Activated CD8-positive, alpha-beta T cell treated with anti-CD3 and anti-CD28 coated beads, Interleukin-2, amount 10 ng/mL, durations not matched to agents 7 days and 5 days (primary cell): ENCODE data around the gene NR2C2. TPM values are rescaled to one million over a fixed set of nuclear protein-coding genes. Genes with fewer than 3 reads are reported as not detected.

Experiments used
- ATAC-seq: fragments of 150-1000 bp; cut with Tn5 transposase; one replicate; pipeline ENCODE4 v1.10.0; 2021; ENCODE audit warnings: moderate library complexity
- CTCF ChIA-PET: fragments of 350-600 bp; sonication (Branson Sonifier 250); formaldehyde crosslinking; loops from one replicate; lab custom pipeline; 2021; ENCODE audit warnings: antibody characterized with exemption; lab: Charles Lee
- POLR2A ChIA-PET: fragments of 350-600 bp; sonication (Branson Sonifier 250); formaldehyde crosslinking; loops from one replicate; lab custom pipeline; 2021; ENCODE audit warnings: antibody characterized with exemption; lab: Charles Lee
- DNase-seq: peaks from one replicate; pipeline ENCODE4 v3.0.0-alpha.2; 2020
- H3K27ac Mint-ChIP-seq: one replicate; pipeline ENCODE4 v1.8.0; 2021; ENCODE audit warnings: mild to moderate bottlenecking, mixed read lengths
- H3K27me3 Mint-ChIP-seq: one replicate; pipeline ENCODE4 v1.8.0; 2021; ENCODE audit warnings: low read depth, mixed read lengths
- H3K36me3 Mint-ChIP-seq: one replicate; pipeline ENCODE4 v1.8.0; 2021; ENCODE audit warnings: low read depth, mixed read lengths
- H3K4me1 Mint-ChIP-seq: one replicate; pipeline ENCODE4 v1.8.0; 2021; ENCODE audit warnings: low read depth, mixed read lengths
- H3K4me3 Mint-ChIP-seq: one replicate; pipeline ENCODE4 v1.8.0; 2021; ENCODE audit warnings: mild to moderate bottlenecking, mixed read lengths
- H3K9me3 Mint-ChIP-seq: one replicate; pipeline ENCODE4 v1.8.0; 2022; ENCODE audit warnings: mixed read lengths; ENCODE audit not compliant: insufficient read depth
- total RNA-seq, 2 experiments: library from RNA; stranded (reverse); gene quantifications; one replicate each; pipeline ENCODE4 v1.2.3, GENCODE V29; 2021

NR2C2 gene
- total RNA-seq, 2 experiments from 2014 or later = 57.4 to 59.6 TPM

GRCh38 chr3:14946236-14946635, 1.1 kb upstream of the NR2C2 start:
- peaks cover 60% of the 10 kb centered on the region for H3K36me3 Mint-ChIP-seq
- peak overlapping the region; percentile 96 for H3K4me3 Mint-ChIP-seq
- POLR2A ChIA-PET = interaction anchor here (0.6 to 1.5 kb wide), 6 partner anchors 10 to 1529 kb away, joined by 3 to 8 read pairs (median 3); partner anchors contain the start of genes CCDC174, MRPS25 and RBSN
- peak overlapping the region; percentile 88 for H3K27ac Mint-ChIP-seq
- CTCF ChIA-PET = interaction anchor here (1.0 to 1.1 kb wide), 2 partner anchors 12 to 20 kb away, joined by 3 to 4 read pairs; no protein-coding TSS in a partner anchor
- DNase-seq (no peak), ATAC-seq (no peak)
- no peaks in the 10 kb centered on the region for H3K27me3 Mint-ChIP-seq
- H3K4me1 Mint-ChIP-seq = peaks cover 47% of the 10 kb centered on the region
- no peaks in the 10 kb centered on the region for H3K9me3 Mint-ChIP-seq

- Mint-ChIP-seq H3K4me1 (peaks cover 47% of the 10 kb centered on the region), H3K27me3 (no peaks in the 10 kb centered on the region), H3K9me3 (no peaks in the 10 kb centered on the region), H3K4me3 (peak overlapping the region; percentile 96), H3K27ac (peak overlapping the region; percentile 88), H3K36me3 (peaks cover 63% of the 10 kb centered on the region)
- ATAC-seq (no peak), DNase-seq (no peak)
- CTCF ChIA-PET = interaction anchor here (1.0 kb wide), 1 partner anchor 12 kb away, joined by 3 read pairs; no protein-coding TSS in a partner anchor
- POLR2A ChIA-PET = interaction anchor here (0.6 to 1.5 kb wide), 8 partner anchors 9 to 1530 kb away, joined by 3 to 8 read pairs (median 3); partner anchors contain the start of genes CCDC174, MRPS25 and RBSN
Observed at GRCh38 chr3:14946739-14947099, 664 bp upstream of the NR2C2 start.

- ChIA-PET CTCF (interaction anchor here (1.0 to 1.5 kb wide), 2 partner anchors 11 to 32 kb away, joined by 3 to 4 read pairs; no protein-coding TSS in a partner anchor), POLR2A (interaction anchor here (0.6 to 1.5 kb wide), 10 partner anchors 9 to 323 kb away, joined by 3 to 8 read pairs (median 4); partner anchors contain the start of genes CCDC174, MRPS25 and RBSN)
- H3K27me3 Mint-ChIP-seq = no peaks in the 10 kb centered on the region
- H3K27ac Mint-ChIP-seq = peak overlapping the region; percentile 98
- H3K9me3 Mint-ChIP-seq = no peaks in the 10 kb centered on the region
- peak overlapping the region; percentile 92 for H3K4me3 Mint-ChIP-seq
- peaks cover 68% of the 10 kb centered on the region for H3K36me3 Mint-ChIP-seq
- peak; percentile 96 for DNase-seq
- H3K4me1 Mint-ChIP-seq = peaks cover 49% of the 10 kb centered on the region
- peak; percentile 95 for ATAC-seq
Observed at GRCh38 chr3:14947886-14948608, 664 bp downstream of the NR2C2 start.

- ChIA-PET CTCF (interaction anchor here (1.0 to 1.6 kb wide), 3 partner anchors 10 to 31 kb away, joined by 3 to 4 read pairs (median 3); no protein-coding TSS in a partner anchor), POLR2A (interaction anchor here (0.6 to 1.5 kb wide), 9 partner anchors 8 to 322 kb away, joined by 3 to 7 read pairs (median 3); partner anchors contain the start of genes CCDC174, MRPS25 and RBSN)
- ATAC-seq (no peak), DNase-seq (no peak)
- Mint-ChIP-seq H3K27ac (peak overlapping the region; percentile 98), H3K27me3 (no peaks in the 10 kb centered on the region), H3K36me3 (peaks cover 62% of the 10 kb centered on the region), H3K4me3 (peak overlapping the region; percentile 92), H3K4me1 (peaks cover 46% of the 10 kb centered on the region), H3K9me3 (no peaks in the 10 kb centered on the region)
Observed at GRCh38 chr3:14948609-14949038, 1.2 kb downstream of the NR2C2 start.

GRCh38 chr3:14949126-14949525, 1.7 kb downstream of the NR2C2 start:
- POLR2A ChIA-PET = interaction anchor here (0.7 to 1.5 kb wide), 6 partner anchors 8 to 298 kb away, joined by 3 to 7 read pairs (median 4); partner anchors contain the start of genes CCDC174, MRPS25 and RBSN
- no peak for ATAC-seq
- peaks cover 41% of the 10 kb centered on the region for H3K4me1 Mint-ChIP-seq
- no peaks in the 10 kb centered on the region for H3K27me3 Mint-ChIP-seq
- DNase-seq = no peak
- peaks cover 57% of the 10 kb centered on the region for H3K36me3 Mint-ChIP-seq
- peak overlapping the region; percentile 92 for H3K4me3 Mint-ChIP-seq
- CTCF ChIA-PET = interaction anchor here (1.5 to 1.6 kb wide), 2 partner anchors 10 to 15 kb away, joined by 3 to 4 read pairs; no protein-coding TSS in a partner anchor
- peak overlapping the region; percentile 98 for H3K27ac Mint-ChIP-seq
- no peaks in the 10 kb centered on the region for H3K9me3 Mint-ChIP-seq

- H3K27ac Mint-ChIP-seq = no peak overlapping the region
- peaks cover 47% of the 10 kb centered on the region for H3K36me3 Mint-ChIP-seq
- no peaks in the 10 kb centered on the region for H3K27me3 Mint-ChIP-seq
- DNase-seq (no peak), ATAC-seq (no peak)
- H3K4me1 Mint-ChIP-seq = peaks cover 39% of the 10 kb centered on the region
- H3K4me3 Mint-ChIP-seq = no peak overlapping the region
- H3K9me3 Mint-ChIP-seq = no peaks in the 10 kb centered on the region
- CTCF ChIA-PET = interaction anchor here (1.6 kb wide), 1 partner anchor 14 kb away, joined by 3 read pairs; no protein-coding TSS in a partner anchor
- POLR2A ChIA-PET = interaction anchor here (1.5 kb wide), 1 partner anchor 299 kb away, joined by 3 read pairs; the partner anchor contains the start of gene CCDC174
Observed at GRCh38 chr3:14950274-14950673, 2.9 kb downstream of the NR2C2 start.

- H3K27me3 Mint-ChIP-seq = no peaks in the 10 kb centered on the region
- ATAC-seq = no peak
Observed at GRCh38 chr3:14957153-14957552, 9.8 kb downstream of the NR2C2 start.

GRCh38 chr3:14957925-14958324, 10.5 kb downstream of the NR2C2 start:
- ATAC-seq = no peak
- no peak for DNase-seq
- Mint-ChIP-seq H3K36me3 (peaks cover 22% of the 10 kb centered on the region), H3K27ac (peak overlapping the region; percentile 1), H3K4me3 (no peak overlapping the region), H3K4me1 (peaks cover 44% of the 10 kb centered on the region), H3K9me3 (no peaks in the 10 kb centered on the region), H3K27me3 (no peaks in the 10 kb centered on the region)
- CTCF ChIA-PET = interaction anchor here (1.1 kb wide), 1 partner anchor 11 kb away, joined by 3 read pairs; no protein-coding TSS in a partner anchor
- POLR2A ChIA-PET = no interaction called here

More at GRCh38 chr3:14957153-14957552, 9.8 kb downstream of the NR2C2 start:
- peaks cover 24% of the 10 kb centered on the region for H3K36me3 Mint-ChIP-seq
- ChIA-PET CTCF (interaction anchor here (1.8 kb wide), 1 partner anchor 36 kb away, joined by 4 read pairs; no protein-coding TSS in a partner anchor), POLR2A (interaction anchor here (1.4 kb wide), 1 partner anchor 9 kb away, joined by 7 read pairs; no protein-coding TSS in a partner anchor)
- H3K4me1 Mint-ChIP-seq = peaks cover 45% of the 10 kb centered on the region
- H3K9me3 Mint-ChIP-seq = no peaks in the 10 kb centered on the region
- no peak for DNase-seq
- no peak overlapping the region for H3K4me3 Mint-ChIP-seq
- no peak overlapping the region for H3K27ac Mint-ChIP-seq

- peak overlapping the region; percentile 87 for H3K27ac Mint-ChIP-seq
- POLR2A ChIA-PET = interaction anchor here (1.0 kb wide), 1 partner anchor 13 kb away, joined by 3 read pairs; no protein-coding TSS in a partner anchor
- peaks cover 23% of the 10 kb centered on the region for H3K36me3 Mint-ChIP-seq
- H3K27me3 Mint-ChIP-seq = no peaks in the 10 kb centered on the region
- H3K4me3 Mint-ChIP-seq = peak overlapping the region; percentile 75
- peaks cover 46% of the 10 kb centered on the region for H3K4me1 Mint-ChIP-seq
- CTCF ChIA-PET = interaction anchor here (1.0 to 1.3 kb wide), 2 partner anchors 11 to 23 kb away, joined by 3 to 4 read pairs; no protein-coding TSS in a partner anchor
- ATAC-seq = peak; percentile 74
- peak; percentile 26 for DNase-seq
- no peaks in the 10 kb centered on the region for H3K9me3 Mint-ChIP-seq
Observed at GRCh38 chr3:14959359-14959943, 12.1 kb downstream of the NR2C2 start.

GRCh38 chr3:14962762-14963161, 15.4 kb downstream of the NR2C2 start:
- DNase-seq (no peak), ATAC-seq (no peak)
- Mint-ChIP-seq H3K4me3 (no peak overlapping the region), H3K4me1 (peaks cover 26% of the 10 kb centered on the region), H3K9me3 (peaks cover 7% of the 10 kb centered on the region), H3K27ac (no peak overlapping the region), H3K27me3 (no peaks in the 10 kb centered on the region), H3K36me3 (peaks cover 31% of the 10 kb centered on the region)
- ChIA-PET CTCF (no interaction called here), POLR2A (no interaction called here)

- Mint-ChIP-seq H3K27me3 (no peaks in the 10 kb centered on the region), H3K4me3 (no peak overlapping the region), H3K36me3 (peaks cover 33% of the 10 kb centered on the region), H3K9me3 (peaks cover 7% of the 10 kb centered on the region), H3K27ac (no peak overlapping the region), H3K4me1 (peaks cover 5% of the 10 kb centered on the region)
- ATAC-seq (no peak), DNase-seq (no peak)
- ChIA-PET CTCF (interaction anchor here (1.3 kb wide), 1 partner anchor 41 kb away, joined by 3 read pairs; no protein-coding TSS in a partner anchor), POLR2A (no interaction called here)
Observed at GRCh38 chr3:14967285-14967684, 19.9 kb downstream of the NR2C2 start.
